ENCODE measurements around the gene RASA2. TPM values are rescaled to one million over a fixed set of nuclear protein-coding genes. Genes with fewer than 3 reads are reported as not detected.

The RASA2 gene
- total and polyA plus RNA-seq, 2 of the 4 experiments (the other 2 are of a cell fraction), result 6.1 to 14.0 TPM

- intact Hi-C loops (cut with micrococcal nuclease) (loop anchor here (1.0 to 2.0 kb wide), 5 partner anchors 67 to 260 kb away; partner anchors contain the start of gene PXYLP1), dilution Hi-C loops (cut with HindIII; ENCODE audit: low sequenced_read_pairs, unreplicated experiment) (no loop called here), in situ Hi-C loops (cut with MboI; ENCODE audit: low sequenced_read_pairs) (loop anchor here (5.0 to 10.0 kb wide), 2 partner anchors 95 to 447 kb away; no protein-coding TSS in a partner anchor)
- Histone ChIP-seq H3K18ac (ENCODE audit: low read depth, low read length) (peak overlapping the region; percentile 90; the same call in 1 of the 2 replicates), H2AK9ac (replicated peaks; ENCODE audit: low read depth, low read length, poor library complexity) (no peak overlapping the region), H3K56ac (ENCODE audit: extremely low read depth, insufficient read depth, low read length) (peak overlapping the region; percentile 7), H3K9ac (ENCODE audit: low read depth, low read length) (peak overlapping the region; percentile 63; the same call in 1 of the 2 replicates), H4K8ac (ENCODE audit: low read depth in 2 of 2, low read length in 2 of 2) (peak overlapping the region; percentile 0 to 87; a peak in 3 of 4 replicates), H4K5ac (ENCODE audit: low read depth, low read length) (peak overlapping the region; percentile 96), H2BK20ac (ENCODE audit: low read depth, low read length) (peak overlapping the region; percentile 88), H2BK15ac (ENCODE audit: low read depth, low read length) (peak overlapping the region; percentile 64; the same call in 2 of the 3 replicates), H2AFZ (replicated peaks; ENCODE audit: low read length, poor library complexity) (no peak overlapping the region), H4K91ac (ENCODE audit: insufficient read depth, low read depth, low read length) (peak overlapping the region; percentile 85), H3K4me3 (ENCODE audit: insufficient read depth, low read depth, low read length) (no peak overlapping the region), H3K23ac (ENCODE audit: low read depth, low read length) (no peak overlapping the region), H3K79me1 (ENCODE audit: low read depth in 1 of 2, low read length in 2 of 2) (peaks cover 19 to 46% of the 10 kb centered on the region in 2 experiments; a peak in 3 of 4 replicates), H3K27me3 (ENCODE audit: control insufficient read depth, insufficient read depth, low read length) (no peaks in the 10 kb centered on the region), H3K4me2 (ENCODE audit: low read depth, low read length) (no peak overlapping the region), H3K4ac (ENCODE audit: low read depth, low read length) (peak overlapping the region; percentile 85; the same call in 1 of the 2 replicates), H2BK5ac (ENCODE audit: low read depth, low read length, poor library complexity, severe bottlenecking) (peak overlapping the region; percentile 89), H3K14ac (replicated peaks; ENCODE audit: low read depth, low read length) (peak overlapping the region; percentile 58; the same call in 1 of the 2 replicates), H2AK5ac (ENCODE audit: low read depth, low read length) (peak overlapping the region; percentile 20; the same call in 1 of the 2 replicates), H2BK120ac (ENCODE audit: low read depth, low read length) (peak overlapping the region; percentile 84), H3K9me1 (ENCODE audit: insufficient read depth, low read length) (peaks cover 27% of the 10 kb centered on the region), H4K20me1 (ENCODE audit: insufficient read depth, low read length) (no peaks in the 10 kb centered on the region), H3K4me1 (ENCODE audit: control insufficient read depth, insufficient read depth, low read length) (peaks cover 24% of the 10 kb centered on the region), H3K27ac (ENCODE audit: insufficient read depth, low read length) (peak overlapping the region; percentile 28; the same call in 1 of the 2 replicates), H3K36me3 (ENCODE audit: control insufficient read depth, insufficient read depth, low read length) (peaks cover 4% of the 10 kb centered on the region; the same call in 1 of the 2 replicates), H3K9me3 (ENCODE audit: control insufficient read depth, insufficient read depth, low read length) (no peaks in the 10 kb centered on the region)
- DNase-seq (peak; percentile 80), ATAC-seq (ENCODE audit: low read depth) (peak; percentile 68)
- no TSS peak for BruUV-seq (replicated peaks)
- CTCF ChIA-PET, result interaction anchor here (0.6 to 3.5 kb wide), 24 partner anchors 9 to 220 kb away, joined by 3 to 26 read pairs (median 4); partner anchors contain the start of gene PXYLP1
- POLR2A ChIA-PET (ENCODE audit: unreplicated experiment), result interaction anchor here (1.0 to 1.2 kb wide), 2 partner anchors 67 to 150 kb away, joined by 3 to 6 read pairs; no protein-coding TSS in a partner anchor
- peak; percentile 95 for TF ChIP-seq RAD21 (IDR thresholded peaks at IDR 0.05; ENCODE audit: low read length)
- TF ChIP-seq POLR2A (IDR thresholded peaks at IDR 0.05; ENCODE audit: low read depth, low read length), result peak; percentile 59; the same call in 1 of the 2 replicates
- TF ChIP-seq MAZ (IDR thresholded peaks at IDR 0.05; ENCODE audit: borderline replicate concordance, low read depth, low read length), result 0 out of 2 replicates have a peak, but pooled peaks have one; percentile 45
- TF ChIP-seq MXI1 (IDR thresholded peaks at IDR 0.05; ENCODE audit: borderline replicate concordance, low read depth, low read length), result no peak
- no peak for TF ChIP-seq CHD1 (IDR thresholded peaks at IDR 0.05; ENCODE audit: low read depth, low read length)
- peak; percentile 81 for TF ChIP-seq SMC3 (IDR thresholded peaks at IDR 0.05; ENCODE audit: low read depth, low read length)
- TF ChIP-seq MAFK (IDR thresholded peaks at IDR 0.05; ENCODE audit: low read depth, low read length), result no peak
- TF ChIP-seq RCOR1 (IDR thresholded peaks at IDR 0.05; ENCODE audit: insufficient replicate concordance, low read length), result no peak
- TF ChIP-seq CTCF (conservative IDR thresholded peaks at IDR 0.05; ENCODE audit: low read depth, low read length), result peak; percentile 89
- no peak for TF ChIP-seq CEBPB (IDR thresholded peaks at IDR 0.05; ENCODE audit: low read depth, low read length)
- no peak for TF ChIP-seq RFX5 (IDR thresholded peaks at IDR 0.05; ENCODE audit: low read depth, low read length)
- no peak for TF ChIP-seq NFE2L2 (IDR thresholded peaks at IDR 0.05; ENCODE audit: low read depth, low read length)
- TF ChIP-seq ELK1 (IDR thresholded peaks at IDR 0.05; ENCODE audit: borderline replicate concordance, low read depth, low read length), result no peak
- TF ChIP-seq FOS (IDR thresholded peaks at IDR 0.05; ENCODE audit: low read depth, low read length), result no peak
- TF ChIP-seq BHLHE40 (IDR thresholded peaks at IDR 0.05; ENCODE audit: low read depth, low read length), result no peak
Observed at GRCh38 chr3:141452045-141452444, 34.8 kb upstream of the RASA2 start.
